ENCODE measurements around the gene RAB11FIP3. TPM values are rescaled to one million over a fixed set of nuclear protein-coding genes. Genes with fewer than 3 reads are reported as not detected.

Gene RAB11FIP3
- total and polyA plus RNA-seq, 10 of the 15 experiments (the other 5 are each of a cell fraction or from before 2014, with no cell fraction given), result 1.2 to 27.3 (median 7.7) TPM

DNA sequence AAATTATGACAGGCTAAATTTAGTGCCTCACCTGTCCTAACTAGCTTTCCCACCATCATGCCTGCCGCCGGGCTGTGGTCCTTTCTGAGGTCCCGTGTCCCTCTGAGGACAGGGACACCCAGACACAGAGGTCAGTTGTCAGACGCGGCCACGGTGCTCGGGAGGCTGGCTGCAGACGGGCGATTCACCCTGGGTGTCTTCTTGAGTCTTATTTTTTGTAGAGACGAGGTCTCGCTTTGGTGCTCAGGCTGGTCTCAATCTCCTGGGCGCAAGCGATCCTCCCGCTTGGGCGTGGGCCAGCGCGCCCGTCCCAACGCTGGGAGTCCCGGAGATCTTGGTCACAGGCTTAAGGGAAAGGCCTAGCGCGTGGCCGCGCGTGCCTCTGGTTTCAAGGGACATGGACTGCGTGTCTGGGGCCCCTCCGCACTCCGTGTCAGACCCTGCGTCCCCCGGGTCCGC lies 797 bp upstream of the RAB11FIP3 start:
- SMC1A ChIA-PET (ENCODE audit: uncharacterized antibody, unreplicated experiment), result no interaction called here
- no peaks in the 10 kb centered on the region for H3K36me3 ChIP-seq (ENCODE audit: control insufficient read depth in 2 of 2, insufficient read depth in 2 of 2, low read length in 1 of 2)
- ATAC-seq (no peak; the same call in 2 of the 3 replicates), FAIRE-seq (no peak), DNase-seq (ENCODE audit: low read depth, low spot score) (no peak)
- intact Hi-C loops (cut with micrococcal nuclease; ENCODE audit: unreplicated experiment) (no loop called here), in situ Hi-C loops (cut with MboI) (no loop called here)
- RAD21 ChIA-PET (ENCODE audit: unreplicated experiment), result interaction anchor here (1.0 kb wide), 1 partner anchor 103 kb away, joined by 3 read pairs; the partner anchor contains the start of gene CAPN15
- no peak overlapping the region for H3K27ac ChIP-seq (ENCODE audit: control insufficient read depth, insufficient read depth)
- H3K4me2 ChIP-seq (ENCODE audit: control insufficient read depth, insufficient read depth), result peak overlapping the region; percentile 99
- WGBS (ENCODE audit: insufficient coverage, insufficient replicate concordance, low lambda C conversion rate, missing lambda C conversion rate), result 22% methylated on average over 31 of the region's 31 CpGs
- no peaks in the 10 kb centered on the region for H4K20me1 ChIP-seq (ENCODE audit: control insufficient read depth, insufficient read depth)
- BruUV-seq (replicated peaks), result no TSS peak
- peaks cover 11% of the 10 kb centered on the region for H3K79me2 ChIP-seq (ENCODE audit: control insufficient read depth, insufficient read depth, low read length)
- peaks cover 0 to 3% of the 10 kb centered on the region in 2 experiments; a peak in 1 of 4 replicates for H3K27me3 ChIP-seq (replicated peaks in 1 of 2; ENCODE audit: control insufficient read depth in 2 of 2, insufficient read depth in 2 of 2, low read length in 1 of 2)
- POLR2A ChIA-PET, result interaction anchor here (1.4 kb wide), 1 partner anchor 16 kb away, joined by 4 read pairs; no protein-coding TSS in a partner anchor
- H3K9me3 ChIP-seq (replicated peaks; ENCODE audit: control insufficient read depth, insufficient read depth, low read length), result no peaks in the 10 kb centered on the region
- H2AFZ ChIP-seq (ENCODE audit: control insufficient read depth, low read depth, low read length), result peak overlapping the region; percentile 96
- H3K4me1 ChIP-seq (ENCODE audit: control insufficient read depth, insufficient read depth, low read length), result peaks cover 15% of the 10 kb centered on the region
- H3K9ac ChIP-seq (ENCODE audit: control insufficient read depth, insufficient read depth, low read length), result peak overlapping the region; percentile 43; the same call in 1 of the 2 replicates
- H3K4me3 ChIP-seq, result peak overlapping the region; percentile 65
- CTCF ChIA-PET, result no interaction called here
- TF ChIP-seq, protein P1, sequence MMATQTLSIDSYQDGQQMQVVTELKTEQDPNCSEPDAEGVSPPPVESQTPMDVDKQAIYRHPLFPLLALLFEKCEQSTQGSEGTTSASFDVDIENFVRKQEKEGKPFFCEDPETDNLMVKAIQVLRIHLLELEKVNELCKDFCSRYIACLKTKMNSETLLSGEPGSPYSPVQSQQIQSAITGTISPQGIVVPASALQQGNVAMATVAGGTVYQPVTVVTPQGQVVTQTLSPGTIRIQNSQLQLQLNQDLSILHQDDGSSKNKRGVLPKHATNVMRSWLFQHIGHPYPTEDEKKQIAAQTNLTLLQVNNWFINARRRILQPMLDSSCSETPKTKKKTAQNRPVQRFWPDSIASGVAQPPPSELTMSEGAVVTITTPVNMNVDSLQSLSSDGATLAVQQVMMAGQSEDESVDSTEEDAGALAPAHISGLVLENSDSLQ (IDR thresholded peaks at IDR 0.05), result no peak
- no peak for TF ChIP-seq BMI1 (IDR thresholded peaks at IDR 0.05; ENCODE audit: borderline replicate concordance)
- TF ChIP-seq, protein P2, sequence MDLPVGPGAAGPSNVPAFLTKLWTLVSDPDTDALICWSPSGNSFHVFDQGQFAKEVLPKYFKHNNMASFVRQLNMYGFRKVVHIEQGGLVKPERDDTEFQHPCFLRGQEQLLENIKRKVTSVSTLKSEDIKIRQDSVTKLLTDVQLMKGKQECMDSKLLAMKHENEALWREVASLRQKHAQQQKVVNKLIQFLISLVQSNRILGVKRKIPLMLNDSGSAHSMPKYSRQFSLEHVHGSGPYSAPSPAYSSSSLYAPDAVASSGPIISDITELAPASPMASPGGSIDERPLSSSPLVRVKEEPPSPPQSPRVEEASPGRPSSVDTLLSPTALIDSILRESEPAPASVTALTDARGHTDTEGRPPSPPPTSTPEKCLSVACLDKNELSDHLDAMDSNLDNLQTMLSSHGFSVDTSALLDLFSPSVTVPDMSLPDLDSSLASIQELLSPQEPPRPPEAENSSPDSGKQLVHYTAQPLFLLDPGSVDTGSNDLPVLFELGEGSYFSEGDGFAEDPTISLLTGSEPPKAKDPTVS (IDR thresholded peaks at IDR 0.05; ENCODE audit: low read depth, low read length), result no peak
- TF ChIP-seq RAD21 (IDR thresholded peaks at IDR 0.05; ENCODE audit: insufficient read depth, low read depth, low read length), result no peak
- TF ChIP-seq, protein P3, sequence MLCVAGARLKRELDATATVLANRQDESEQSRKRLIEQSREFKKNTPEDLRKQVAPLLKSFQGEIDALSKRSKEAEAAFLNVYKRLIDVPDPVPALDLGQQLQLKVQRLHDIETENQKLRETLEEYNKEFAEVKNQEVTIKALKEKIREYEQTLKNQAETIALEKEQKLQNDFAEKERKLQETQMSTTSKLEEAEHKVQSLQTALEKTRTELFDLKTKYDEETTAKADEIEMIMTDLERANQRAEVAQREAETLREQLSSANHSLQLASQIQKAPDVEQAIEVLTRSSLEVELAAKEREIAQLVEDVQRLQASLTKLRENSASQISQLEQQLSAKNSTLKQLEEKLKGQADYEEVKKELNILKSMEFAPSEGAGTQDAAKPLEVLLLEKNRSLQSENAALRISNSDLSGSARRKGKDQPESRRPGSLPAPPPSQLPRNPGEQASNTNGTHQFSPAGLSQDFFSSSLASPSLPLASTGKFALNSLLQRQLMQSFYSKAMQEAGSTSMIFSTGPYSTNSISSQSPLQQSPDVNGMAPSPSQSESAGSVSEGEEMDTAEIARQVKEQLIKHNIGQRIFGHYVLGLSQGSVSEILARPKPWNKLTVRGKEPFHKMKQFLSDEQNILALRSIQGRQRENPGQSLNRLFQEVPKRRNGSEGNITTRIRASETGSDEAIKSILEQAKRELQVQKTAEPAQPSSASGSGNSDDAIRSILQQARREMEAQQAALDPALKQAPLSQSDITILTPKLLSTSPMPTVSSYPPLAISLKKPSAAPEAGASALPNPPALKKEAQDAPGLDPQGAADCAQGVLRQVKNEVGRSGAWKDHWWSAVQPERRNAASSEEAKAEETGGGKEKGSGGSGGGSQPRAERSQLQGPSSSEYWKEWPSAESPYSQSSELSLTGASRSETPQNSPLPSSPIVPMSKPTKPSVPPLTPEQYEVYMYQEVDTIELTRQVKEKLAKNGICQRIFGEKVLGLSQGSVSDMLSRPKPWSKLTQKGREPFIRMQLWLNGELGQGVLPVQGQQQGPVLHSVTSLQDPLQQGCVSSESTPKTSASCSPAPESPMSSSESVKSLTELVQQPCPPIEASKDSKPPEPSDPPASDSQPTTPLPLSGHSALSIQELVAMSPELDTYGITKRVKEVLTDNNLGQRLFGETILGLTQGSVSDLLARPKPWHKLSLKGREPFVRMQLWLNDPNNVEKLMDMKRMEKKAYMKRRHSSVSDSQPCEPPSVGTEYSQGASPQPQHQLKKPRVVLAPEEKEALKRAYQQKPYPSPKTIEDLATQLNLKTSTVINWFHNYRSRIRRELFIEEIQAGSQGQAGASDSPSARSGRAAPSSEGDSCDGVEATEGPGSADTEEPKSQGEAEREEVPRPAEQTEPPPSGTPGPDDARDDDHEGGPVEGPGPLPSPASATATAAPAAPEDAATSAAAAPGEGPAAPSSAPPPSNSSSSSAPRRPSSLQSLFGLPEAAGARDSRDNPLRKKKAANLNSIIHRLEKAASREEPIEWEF (IDR thresholded peaks at IDR 0.05; ENCODE audit: insufficient replicate concordance, low read depth, low read length), result no peak
- TF ChIP-seq EZH2 (IDR thresholded peaks at IDR 0.05; ENCODE audit: borderline replicate concordance, control insufficient read depth, low read depth, low read length), result no peak
- TF ChIP-seq, protein P4, sequence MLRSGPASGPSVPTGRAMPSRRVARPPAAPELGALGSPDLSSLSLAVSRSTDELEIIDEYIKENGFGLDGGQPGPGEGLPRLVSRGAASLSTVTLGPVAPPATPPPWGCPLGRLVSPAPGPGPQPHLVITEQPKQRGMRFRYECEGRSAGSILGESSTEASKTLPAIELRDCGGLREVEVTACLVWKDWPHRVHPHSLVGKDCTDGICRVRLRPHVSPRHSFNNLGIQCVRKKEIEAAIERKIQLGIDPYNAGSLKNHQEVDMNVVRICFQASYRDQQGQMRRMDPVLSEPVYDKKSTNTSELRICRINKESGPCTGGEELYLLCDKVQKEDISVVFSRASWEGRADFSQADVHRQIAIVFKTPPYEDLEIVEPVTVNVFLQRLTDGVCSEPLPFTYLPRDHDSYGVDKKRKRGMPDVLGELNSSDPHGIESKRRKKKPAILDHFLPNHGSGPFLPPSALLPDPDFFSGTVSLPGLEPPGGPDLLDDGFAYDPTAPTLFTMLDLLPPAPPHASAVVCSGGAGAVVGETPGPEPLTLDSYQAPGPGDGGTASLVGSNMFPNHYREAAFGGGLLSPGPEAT (IDR thresholded peaks at IDR 0.05; ENCODE audit: low read depth), result no peak
- TF ChIP-seq IKZF2 (IDR thresholded peaks at IDR 0.05), result no peak
- TF ChIP-seq, protein P5, sequence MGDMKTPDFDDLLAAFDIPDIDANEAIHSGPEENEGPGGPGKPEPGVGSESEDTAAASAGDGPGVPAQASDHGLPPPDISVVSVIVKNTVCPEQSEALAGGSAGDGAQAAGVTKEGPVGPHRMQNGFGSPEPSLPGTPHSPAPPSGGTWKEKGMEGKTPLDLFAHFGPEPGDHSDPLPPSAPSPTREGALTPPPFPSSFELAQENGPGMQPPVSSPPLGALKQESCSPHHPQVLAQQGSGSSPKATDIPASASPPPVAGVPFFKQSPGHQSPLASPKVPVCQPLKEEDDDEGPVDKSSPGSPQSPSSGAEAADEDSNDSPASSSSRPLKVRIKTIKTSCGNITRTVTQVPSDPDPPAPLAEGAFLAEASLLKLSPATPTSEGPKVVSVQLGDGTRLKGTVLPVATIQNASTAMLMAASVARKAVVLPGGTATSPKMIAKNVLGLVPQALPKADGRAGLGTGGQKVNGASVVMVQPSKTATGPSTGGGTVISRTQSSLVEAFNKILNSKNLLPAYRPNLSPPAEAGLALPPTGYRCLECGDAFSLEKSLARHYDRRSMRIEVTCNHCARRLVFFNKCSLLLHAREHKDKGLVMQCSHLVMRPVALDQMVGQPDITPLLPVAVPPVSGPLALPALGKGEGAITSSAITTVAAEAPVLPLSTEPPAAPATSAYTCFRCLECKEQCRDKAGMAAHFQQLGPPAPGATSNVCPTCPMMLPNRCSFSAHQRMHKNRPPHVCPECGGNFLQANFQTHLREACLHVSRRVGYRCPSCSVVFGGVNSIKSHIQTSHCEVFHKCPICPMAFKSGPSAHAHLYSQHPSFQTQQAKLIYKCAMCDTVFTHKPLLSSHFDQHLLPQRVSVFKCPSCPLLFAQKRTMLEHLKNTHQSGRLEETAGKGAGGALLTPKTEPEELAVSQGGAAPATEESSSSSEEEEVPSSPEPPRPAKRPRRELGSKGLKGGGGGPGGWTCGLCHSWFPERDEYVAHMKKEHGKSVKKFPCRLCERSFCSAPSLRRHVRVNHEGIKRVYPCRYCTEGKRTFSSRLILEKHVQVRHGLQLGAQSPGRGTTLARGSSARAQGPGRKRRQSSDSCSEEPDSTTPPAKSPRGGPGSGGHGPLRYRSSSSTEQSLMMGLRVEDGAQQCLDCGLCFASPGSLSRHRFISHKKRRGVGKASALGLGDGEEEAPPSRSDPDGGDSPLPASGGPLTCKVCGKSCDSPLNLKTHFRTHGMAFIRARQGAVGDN (IDR thresholded peaks at IDR 0.05), result no peak
